DOHH2 (cell line): ENCODE data around the gene TMEM214.

Source experiments
- CTCF ChIP-seq: fragments of 200-600 bp; sonication (generic); IDR thresholded peaks from one replicate; pipeline ENCODE4 v1.5.1; 2014; ENCODE audit warnings: antibody characterized with exemption, mild to moderate bottlenecking, low read depth, low read length; ENCODE audit not compliant: poor library complexity, severe bottlenecking
- EZH2phosphoT487 ChIP-seq: fragments of 200-600 bp; sonication (generic); IDR thresholded peaks from 2 replicates; pipeline ENCODE4 v1.6.1; 2017; ENCODE audit warnings: borderline replicate concordance, mild to moderate bottlenecking, antibody characterized with exemption, low read length, moderate library complexity, mixed read lengths

GRCh38 chr2:27079233-27080139, 46.7 kb downstream of the TMEM214 start:
- TF ChIP-seq CTCF (no peak), EZH2phosphoT487 (no peak)
